Gastroesophageal sphincter (tissue), 4 donors: Measurements from ENCODE around the gene CNOT3. TPM values are rescaled to one million over a fixed set of nuclear protein-coding genes. Genes with fewer than 3 reads are reported as not detected.

ENCODE experiments used
- ATAC-seq: fragments of 150-250 bp; one replicate; pipeline ENCODE4 v1.9.1; 2016; ENCODE audit warnings: mild to moderate bottlenecking, moderate library complexity
- H3K27ac ChIP-seq, 4 donors: fragments of 200-600 bp; sonication (generic) in 3 of 4; 1 replicate in 3 of 4; 2 replicates in 1 of 4; pipeline ENCODE4 v1.5.1; 2016 to 2019
- H3K27me3 ChIP-seq: fragments of 200-600 bp; sonication (generic); one replicate; pipeline ENCODE4 v1.5.1; 2019
- H3K36me3 ChIP-seq, 2 donors: fragments of 200-600 bp; sonication (generic); one replicate each; pipeline ENCODE4 v1.5.1; 2019; ENCODE audit warnings: control low read depth in 1 of 2
- H3K4me1 ChIP-seq, 3 donors: fragments of 200-600 bp; sonication (generic); 1 replicate in 2 of 3; 2 replicates in 1 of 3; pipeline ENCODE4 v1.5.1; 2016 to 2019; ENCODE audit warnings: control low read depth in 2 of 3
- H3K4me3 ChIP-seq, 2 donors: fragments of 200-600 bp; sonication (generic); one replicate each; pipeline ENCODE4 v1.5.1; 2019; ENCODE audit warnings: mild to moderate bottlenecking in 1 of 2, moderate library complexity in 1 of 2
- H3K9me3 ChIP-seq, 3 donors: fragments of 200-600 bp; sonication (generic); one replicate each; pipeline ENCODE4 v1.5.1; 2017 to 2019; ENCODE audit warnings: control low read depth in 2 of 3
- CTCF ChIP-seq, 4 experiments: fragments of 200-600 bp in 2 of 4; fragments of 450-650 bp in 2 of 4; sonication (generic) in 1 of 4; IDR thresholded peaks; one replicate each; pipeline ENCODE4 v1.5.1; 2017 to 2019; ENCODE audit warnings: antibody characterized with exemption in 4 of 4, mild to moderate bottlenecking in 2 of 4, moderate library complexity in 2 of 4
- EP300 ChIP-seq: sonication (generic); formaldehyde crosslinking; IDR thresholded peaks from one replicate; pipeline ENCODE4 v1.6.1; 2017; ENCODE audit warnings: antibody characterized with exemption, mild to moderate bottlenecking
- POLR2A ChIP-seq, 2 donors: fragments of 450-650 bp; IDR thresholded peaks; one replicate each; pipeline ENCODE4 v1.6.1; 2017; ENCODE audit warnings: antibody characterized with exemption in 2 of 2, mild to moderate bottlenecking in 2 of 2, moderate library complexity in 1 of 2
- POLR2AphosphoS5 ChIP-seq: sonication (generic); formaldehyde crosslinking; IDR thresholded peaks from one replicate; pipeline ENCODE4 v1.6.1; 2017; ENCODE audit warnings: antibody characterized with exemption
- WGBS, 2 donors: methylation state at CpG; one replicate each; pipeline ENCODE4 v1.1.5; 2018; ENCODE audit warnings: low coverage in 1 of 2; 5-methylcytosine and 5-hydroxymethylcytosine counted together
- total RNA-seq, 4 donors: library from RNA; depleted of rRNA; stranded (reverse); fragments of >200 nt; gene quantifications; one replicate each; pipeline ENCODE4 v1.1.0, GENCODE V29; 2016

The CNOT3 gene
- total RNA-seq, 4 donors from 2014 or later: 14.7 to 32.4 (median 23.1) TPM

- peaks cover 0 to 100% of the 10 kb centered on the region in 2 donors for H3K36me3 ChIP-seq
- no peak for TF ChIP-seq EP300
- TF ChIP-seq CTCF (IDR thresholded peaks at IDR 0.05): no peak
- no peak for TF ChIP-seq POLR2A (IDR thresholded peaks at IDR 0.05)
- TF ChIP-seq POLR2AphosphoS5: no peak
- no peak for ATAC-seq
- peaks cover 0 to 41% (median 12%) of the 10 kb centered on the region in 3 donors for H3K4me1 ChIP-seq
- no peaks in the 10 kb centered on the region for H3K9me3 ChIP-seq
- 72 to 77% methylated on average over 5 to 10 of the region's 12 CpGs for WGBS, 2 donors
- H3K27ac ChIP-seq: no peak overlapping the region
- no peaks in the 10 kb centered on the region for H3K27me3 ChIP-seq
- no peak overlapping the region for H3K4me3 ChIP-seq
These were observed 11.7 kb downstream of the CNOT3 start for GRCh38 chr19:54149021-54149812.

GRCh38 chr19:54151362-54152035 is 13.9 kb downstream of the CNOT3 start:
- peaks cover 0 to 32% (median 12%) of the 10 kb centered on the region in 3 donors for H3K4me1 ChIP-seq
- WGBS, 2 donors: 73 to 77% methylated on average over 6 to 19 of the region's 23 CpGs
- ATAC-seq: no peak
- H3K9me3 ChIP-seq: no peaks in the 10 kb centered on the region
- no peak for TF ChIP-seq POLR2A (IDR thresholded peaks at IDR 0.05)
- TF ChIP-seq CTCF (IDR thresholded peaks at IDR 0.05): no peak
- TF ChIP-seq POLR2AphosphoS5: no peak
- no peak for TF ChIP-seq EP300
- no peak overlapping the region for H3K27ac ChIP-seq
- peaks cover 0 to 100% of the 10 kb centered on the region in 2 donors for H3K36me3 ChIP-seq
- no peak overlapping the region for H3K4me3 ChIP-seq
- H3K27me3 ChIP-seq: no peaks in the 10 kb centered on the region

- Histone ChIP-seq H3K36me3 (peaks cover 0 to 100% of the 10 kb centered on the region in 2 donors), H3K9me3 (no peaks in the 10 kb centered on the region), H3K27ac (peak overlapping the region in 1 of 4 donors; percentile 33), H3K27me3 (no peaks in the 10 kb centered on the region), H3K4me1 (peaks cover 0 to 25% (median 7%) of the 10 kb centered on the region in 3 donors), H3K4me3 (no peak overlapping the region)
- WGBS, 2 donors: no CpG with 5 or more reads among the region's 12 CpGs
- TF ChIP-seq POLR2A (IDR thresholded peaks at IDR 0.05): no peak
- TF ChIP-seq CTCF (IDR thresholded peaks at IDR 0.05): no peak
- no peak for TF ChIP-seq POLR2AphosphoS5
- TF ChIP-seq EP300: no peak
- no peak for ATAC-seq
These were observed 14.7 kb downstream of the CNOT3 start for GRCh38 chr19:54152267-54152666.

GRCh38 chr19:54152878-54153524 is 15.4 kb downstream of the CNOT3 start:
- Histone ChIP-seq H3K27ac (peak overlapping the region in 3 of 4 donors; percentile 33 to 54 (median 45)), H3K36me3 (peaks cover 0 to 100% of the 10 kb centered on the region in 2 donors), H3K9me3 (no peaks in the 10 kb centered on the region), H3K4me3 (no peak overlapping the region), H3K27me3 (no peaks in the 10 kb centered on the region), H3K4me1 (peaks cover 0 to 24% (median 3%) of the 10 kb centered on the region in 3 donors)
- peak; percentile 48 for ATAC-seq
- WGBS, 2 donors: 64 to 91% methylated on average over 5 to 6 of the region's 25 CpGs
- TF ChIP-seq EP300: no peak
- TF ChIP-seq POLR2AphosphoS5: no peak
- TF ChIP-seq CTCF (IDR thresholded peaks at IDR 0.05): no peak
- TF ChIP-seq POLR2A (IDR thresholded peaks at IDR 0.05): no peak
